SK-N-SH treated with all-trans-retinoic acid at 6 μM for 48 hours (cell line): ENCODE results near the gene NKX6-2.

Experiments used
- TOX ChIP-seq: fragments of 250-450 bp; sonication (Bioruptor Pico); IDR thresholded peaks from 2 replicates; pipeline ENCODE4 v1.8.0; 2021; ENCODE audit warnings: mild to moderate bottlenecking, moderate library complexity, borderline replicate concordance
- ZC3H10 ChIP-seq: fragments of 250-450 bp; sonication (Bioruptor Pico); IDR thresholded peaks from 2 replicates; pipeline ENCODE4 v1.5.1; 2021; ENCODE audit warnings: mild to moderate bottlenecking, moderate library complexity
- ZNF565 ChIP-seq: fragments of 450-650 bp; formaldehyde crosslinking; conservative IDR thresholded peaks from 2 replicates; pipeline ENCODE4 v1.5.0; 2020; ENCODE audit warnings: low read depth, mild to moderate bottlenecking, moderate library complexity
- TF ChIP-seq, protein P1 (sequence below): fragments of 250-450 bp; sonication (Bioruptor Pico); IDR thresholded peaks from 2 replicates; pipeline ENCODE4 v1.8.0; 2020; ENCODE audit warnings: mild to moderate bottlenecking, moderate library complexity, borderline replicate concordance

DNA sequence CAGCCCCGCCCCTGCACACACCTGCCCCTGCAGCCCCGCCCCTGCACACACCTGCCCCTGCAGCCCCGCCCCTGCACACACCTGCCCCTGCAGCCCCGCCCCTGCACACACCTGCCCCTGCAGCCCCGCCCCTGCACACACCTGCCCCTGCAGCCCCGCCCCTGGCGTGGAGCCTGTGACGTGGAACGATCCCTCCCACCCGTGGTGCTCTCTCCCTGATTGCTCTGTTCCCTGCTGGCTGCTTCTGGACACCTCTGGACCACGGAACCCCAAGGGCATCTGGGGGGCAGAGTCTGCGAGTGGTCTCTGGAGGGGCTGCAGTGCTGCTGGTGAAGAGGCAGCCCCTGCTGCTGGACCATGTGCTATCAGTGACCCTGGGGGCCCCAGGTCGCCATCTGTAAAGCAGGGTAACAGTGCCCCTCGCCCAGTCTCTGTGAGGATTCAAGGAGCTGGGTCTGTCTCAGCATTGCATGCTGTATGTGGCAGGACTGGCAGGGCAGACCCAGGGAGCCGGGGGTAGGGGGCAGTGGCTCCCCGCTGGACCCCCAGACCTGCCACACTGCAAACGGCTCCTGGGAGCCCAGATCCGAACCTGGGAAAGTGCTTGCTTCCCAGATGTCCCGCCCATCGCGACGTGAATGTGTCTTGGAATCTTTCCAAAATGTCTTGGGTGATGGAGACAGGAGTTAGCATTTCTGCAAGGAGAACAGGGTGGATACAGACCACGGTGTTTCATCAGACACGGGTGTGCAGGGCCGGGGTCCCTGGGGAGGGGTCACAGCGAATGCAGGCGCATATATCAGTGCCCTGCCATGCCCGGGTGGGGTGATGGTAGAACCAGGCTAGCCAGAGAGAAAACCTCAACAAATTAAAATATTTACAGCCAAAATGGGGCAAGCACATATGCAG lies 27.9 kb upstream of the NKX6-2 start:
- TF ChIP-seq ZNF565 (CRISPR knock-in tag), result no peak
- TF ChIP-seq, protein P1, sequence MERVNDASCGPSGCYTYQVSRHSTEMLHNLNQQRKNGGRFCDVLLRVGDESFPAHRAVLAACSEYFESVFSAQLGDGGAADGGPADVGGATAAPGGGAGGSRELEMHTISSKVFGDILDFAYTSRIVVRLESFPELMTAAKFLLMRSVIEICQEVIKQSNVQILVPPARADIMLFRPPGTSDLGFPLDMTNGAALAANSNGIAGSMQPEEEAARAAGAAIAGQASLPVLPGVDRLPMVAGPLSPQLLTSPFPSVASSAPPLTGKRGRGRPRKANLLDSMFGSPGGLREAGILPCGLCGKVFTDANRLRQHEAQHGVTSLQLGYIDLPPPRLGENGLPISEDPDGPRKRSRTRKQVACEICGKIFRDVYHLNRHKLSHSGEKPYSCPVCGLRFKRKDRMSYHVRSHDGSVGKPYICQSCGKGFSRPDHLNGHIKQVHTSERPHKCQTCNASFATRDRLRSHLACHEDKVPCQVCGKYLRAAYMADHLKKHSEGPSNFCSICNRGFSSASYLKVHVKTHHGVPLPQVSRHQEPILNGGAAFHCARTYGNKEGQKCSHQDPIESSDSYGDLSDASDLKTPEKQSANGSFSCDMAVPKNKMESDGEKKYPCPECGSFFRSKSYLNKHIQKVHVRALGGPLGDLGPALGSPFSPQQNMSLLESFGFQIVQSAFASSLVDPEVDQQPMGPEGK (CRISPR knock-in tag), result no peak
- TF ChIP-seq TOX (CRISPR knock-in tag), result no peak
- TF ChIP-seq ZC3H10, result no peak
